Stimulated activated CD4-positive, alpha-beta T cell treated with anti-CD3 and anti-CD28 coated beads, TNF-alpha, amount 100 ng/mL, for 24 hours (primary cell): ENCODE results near the gene CAD.

Source experiments
- DNase-seq, 3 experiments: peaks; one replicate each; pipeline ENCODE4 v3.0.0-alpha.2; 2020; ENCODE audit warnings: low read depth in 3 of 3

CAD gene

DNA sequence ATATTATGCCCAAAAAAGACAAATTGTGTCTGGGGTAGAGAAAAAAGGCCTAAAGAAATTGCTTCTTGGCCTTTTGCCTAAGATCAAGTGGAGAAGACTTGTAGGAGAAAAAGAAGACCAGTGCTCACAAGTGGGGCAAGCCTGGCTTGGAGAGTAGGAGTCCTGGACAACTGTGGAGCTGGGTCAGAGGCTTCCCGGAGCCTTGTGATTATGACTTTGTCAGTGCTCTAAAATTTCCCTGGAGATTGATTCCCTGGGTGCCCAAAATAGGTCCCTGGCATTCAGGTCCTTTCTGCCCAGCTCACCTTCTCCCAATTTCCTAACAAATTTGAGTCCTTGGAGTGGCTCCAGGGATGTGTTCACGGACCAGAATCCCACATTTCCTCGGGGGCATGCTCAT is 64.3 kb downstream of the CAD start:
- no peak for DNase-seq

DNA sequence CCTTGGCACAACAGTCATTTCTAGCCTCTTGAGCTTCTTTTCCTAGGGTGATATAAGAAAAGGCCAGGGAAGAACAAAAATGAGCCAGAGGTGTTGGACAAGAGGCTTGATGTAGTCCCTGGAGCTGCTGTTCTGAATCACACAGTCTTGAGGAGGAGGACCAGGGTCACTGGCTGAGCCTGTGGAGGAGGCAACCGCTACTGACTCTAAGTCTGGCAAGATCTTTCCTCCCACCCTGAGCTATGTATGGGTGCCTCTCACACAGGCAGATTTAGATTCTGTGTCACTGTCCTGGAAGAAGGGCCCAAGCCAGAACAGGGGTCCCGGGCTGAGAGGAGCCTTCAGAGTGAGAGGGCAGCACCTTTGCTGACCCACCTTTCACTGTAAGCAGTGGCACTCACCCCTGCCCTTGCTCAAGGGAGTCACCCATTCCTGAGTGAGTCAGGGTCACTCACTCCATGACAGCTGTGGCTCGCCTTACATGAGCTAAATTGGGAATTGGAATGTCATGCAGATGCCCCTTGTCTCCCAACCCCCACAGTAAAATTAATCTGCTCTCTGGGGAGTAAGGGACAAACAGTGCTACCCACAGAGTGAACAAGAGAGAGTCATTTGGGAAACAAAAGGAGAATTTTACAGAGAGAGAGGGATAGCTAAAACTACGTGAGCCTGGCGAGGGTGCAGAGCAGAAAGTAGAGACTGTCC is 64.8 kb downstream of the CAD start, which contains the start of gene TRIM54:
Gene TRIM54 (plus strand): TSS at position 575 of the 705 bp plus-strand sequence. CDS start 303 bp downstream, outside the sequence.
- no peak for DNase-seq

DNA sequence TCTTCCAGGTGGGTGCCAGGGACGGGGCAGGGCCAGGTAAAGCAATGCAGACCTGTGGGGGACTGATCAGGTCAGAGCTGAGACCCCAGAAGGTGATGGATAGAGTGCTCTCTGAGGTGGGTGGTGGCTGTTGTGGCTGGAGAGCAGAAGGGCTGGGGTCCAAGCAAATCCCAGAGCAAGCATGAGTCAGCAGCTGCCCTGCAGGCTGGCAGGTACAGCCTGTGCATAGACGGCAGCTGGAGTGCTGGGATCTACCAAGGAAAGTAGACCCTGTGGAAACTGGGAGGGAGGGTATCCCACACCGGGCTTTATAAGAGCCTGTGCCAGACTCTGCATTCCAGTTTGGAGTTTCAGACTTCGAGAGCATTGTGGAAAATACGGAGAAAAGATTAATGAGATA is 65.7 kb downstream of the CAD start:
- DNase-seq = no peak

DNA sequence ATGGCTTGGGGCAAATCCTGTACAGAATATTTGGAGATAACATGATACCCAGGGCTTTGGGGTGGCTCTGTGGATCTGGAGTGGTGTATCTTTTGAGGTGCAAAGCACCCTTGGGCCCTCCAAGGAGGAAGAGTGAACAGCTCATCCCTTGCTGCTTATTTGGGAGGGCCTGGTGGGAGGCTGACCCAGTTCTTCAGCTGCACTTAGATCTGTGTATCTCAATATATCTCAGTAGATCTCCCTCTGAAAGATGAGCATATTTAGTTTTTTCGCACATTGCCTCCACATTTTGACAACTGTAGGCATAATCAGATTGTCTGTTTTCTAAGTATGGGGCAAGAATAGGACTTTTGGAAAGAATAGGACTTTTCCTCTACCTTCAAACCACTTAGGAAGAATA is 67.8 kb downstream of the CAD start:
- no peak for DNase-seq

DNA sequence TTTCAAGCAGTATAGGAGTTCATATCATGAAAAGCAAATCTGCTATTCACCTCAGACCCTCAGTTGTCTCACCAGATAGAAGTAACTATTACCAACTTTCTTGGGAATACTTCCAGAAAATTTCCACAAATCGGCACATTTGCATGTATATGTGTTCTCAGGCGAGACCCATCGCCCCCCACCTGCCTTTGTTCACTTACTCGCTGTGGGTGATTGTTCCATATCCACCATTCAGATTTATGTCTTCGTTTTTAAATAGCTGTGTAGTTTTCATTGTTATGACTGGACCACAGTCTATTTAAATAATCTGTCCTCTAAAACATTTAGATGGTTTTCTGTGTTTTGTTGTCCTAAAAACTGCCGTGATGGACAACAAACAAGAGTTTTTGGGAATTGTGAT is 68.3 kb downstream of the CAD start:
- no peak for DNase-seq

DNA sequence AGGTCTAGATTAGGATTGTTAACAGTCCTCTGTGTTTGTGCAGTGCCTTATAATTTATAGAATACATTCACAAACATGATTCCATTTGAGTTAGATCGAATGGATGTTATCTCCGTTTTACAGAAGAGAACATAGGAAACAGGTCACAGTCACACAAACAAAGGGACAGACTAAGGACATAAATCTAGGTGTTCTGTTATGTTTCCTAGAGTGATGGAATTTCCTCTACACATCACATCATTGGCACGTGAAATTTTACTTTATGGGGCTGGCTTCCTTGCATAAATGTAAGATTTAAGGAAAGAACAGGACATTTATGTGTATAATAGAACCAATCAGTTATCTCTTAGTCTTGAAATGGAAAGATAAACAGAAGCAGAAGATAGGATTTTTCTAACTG is 71.4 kb downstream of the CAD start:
- no peak for DNase-seq

DNA sequence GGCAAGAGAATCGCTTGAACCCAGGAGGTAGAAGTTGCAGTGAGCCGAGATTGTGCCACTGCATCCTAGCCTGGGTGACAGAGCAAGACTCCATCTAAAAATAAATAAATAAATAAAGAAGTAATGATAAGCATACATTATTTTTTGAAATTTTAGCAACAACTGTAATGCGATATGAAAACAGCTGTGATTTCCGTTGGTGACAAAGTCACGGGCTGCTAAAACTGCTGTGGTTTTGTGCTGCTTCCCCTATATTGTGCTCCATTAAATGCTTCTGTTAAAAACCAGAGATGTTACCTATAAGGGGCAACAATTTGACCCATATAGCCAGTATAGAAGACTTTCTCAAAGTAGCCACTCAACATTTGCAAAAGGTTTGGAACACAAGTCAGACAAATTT is 73.4 kb downstream of the CAD start:
- no peak for DNase-seq

DNA sequence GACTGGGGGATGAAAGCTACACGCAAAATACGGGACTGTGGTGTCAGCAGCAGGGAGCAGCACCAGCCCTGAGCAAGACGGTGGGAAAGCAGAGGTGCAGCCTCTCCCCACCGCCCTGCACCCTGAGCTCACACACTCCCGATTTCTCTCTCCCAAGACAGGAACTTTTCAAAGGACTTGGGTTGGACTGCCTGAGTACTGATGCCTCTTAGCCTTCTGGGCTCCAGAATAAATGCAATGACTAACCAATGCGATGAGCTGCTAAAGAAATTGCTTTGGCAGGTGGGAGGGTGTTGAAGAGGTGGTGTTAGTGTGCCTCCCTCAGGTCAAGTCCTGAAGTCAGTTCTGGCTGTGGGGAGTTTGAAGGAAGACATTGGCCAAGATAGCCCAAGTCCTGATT is 74.7 kb downstream of the CAD start:
- no peak for DNase-seq
